ENCODE results near the gene RACK1. TPM values are rescaled to one million over a fixed set of nuclear protein-coding genes. Genes with fewer than 3 reads are reported as not detected.

The RACK1 gene
- total and polyA plus RNA-seq, 2 of the 13 experiments (the other 11 are each of a cell fraction or from before 2014, with no cell fraction given): 2,514 to 6,141 TPM

DNA sequence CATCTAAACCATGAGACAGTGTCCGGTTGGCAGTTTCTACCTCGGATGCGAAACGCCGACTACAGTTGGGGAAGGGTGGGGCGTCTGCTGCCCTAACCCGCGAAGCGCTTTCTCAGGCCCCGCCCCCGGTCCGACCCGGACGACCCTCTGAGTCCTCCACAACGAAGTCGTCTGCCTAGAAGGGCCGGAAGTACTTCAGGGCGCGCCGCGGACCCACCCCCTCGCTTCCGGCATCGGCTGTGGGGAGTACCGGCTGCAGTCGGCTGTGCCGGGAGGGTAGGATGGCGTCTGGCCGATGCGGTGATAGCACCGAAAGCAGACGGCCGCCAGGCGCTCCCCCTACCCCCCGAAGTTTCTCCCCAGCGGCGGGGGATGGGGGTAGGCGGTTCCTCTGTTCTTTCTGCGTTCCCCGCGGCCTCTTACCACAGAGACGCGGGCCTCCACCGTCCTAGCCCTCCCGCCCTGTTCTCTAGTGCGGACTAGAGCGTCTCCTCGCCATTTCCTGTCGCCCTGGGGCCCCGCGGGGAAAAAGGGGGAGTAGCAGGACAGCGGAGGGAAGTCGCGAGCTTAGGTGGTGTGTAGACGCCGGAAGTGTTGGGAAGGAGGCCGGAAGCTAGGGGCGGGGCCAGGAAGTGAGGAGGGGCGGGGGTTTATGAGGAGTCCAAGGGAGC, 20.5 kb downstream of the RACK1 start, which contains the start of gene TRIM41 (continued):
- TF ChIP-seq, protein P1, sequence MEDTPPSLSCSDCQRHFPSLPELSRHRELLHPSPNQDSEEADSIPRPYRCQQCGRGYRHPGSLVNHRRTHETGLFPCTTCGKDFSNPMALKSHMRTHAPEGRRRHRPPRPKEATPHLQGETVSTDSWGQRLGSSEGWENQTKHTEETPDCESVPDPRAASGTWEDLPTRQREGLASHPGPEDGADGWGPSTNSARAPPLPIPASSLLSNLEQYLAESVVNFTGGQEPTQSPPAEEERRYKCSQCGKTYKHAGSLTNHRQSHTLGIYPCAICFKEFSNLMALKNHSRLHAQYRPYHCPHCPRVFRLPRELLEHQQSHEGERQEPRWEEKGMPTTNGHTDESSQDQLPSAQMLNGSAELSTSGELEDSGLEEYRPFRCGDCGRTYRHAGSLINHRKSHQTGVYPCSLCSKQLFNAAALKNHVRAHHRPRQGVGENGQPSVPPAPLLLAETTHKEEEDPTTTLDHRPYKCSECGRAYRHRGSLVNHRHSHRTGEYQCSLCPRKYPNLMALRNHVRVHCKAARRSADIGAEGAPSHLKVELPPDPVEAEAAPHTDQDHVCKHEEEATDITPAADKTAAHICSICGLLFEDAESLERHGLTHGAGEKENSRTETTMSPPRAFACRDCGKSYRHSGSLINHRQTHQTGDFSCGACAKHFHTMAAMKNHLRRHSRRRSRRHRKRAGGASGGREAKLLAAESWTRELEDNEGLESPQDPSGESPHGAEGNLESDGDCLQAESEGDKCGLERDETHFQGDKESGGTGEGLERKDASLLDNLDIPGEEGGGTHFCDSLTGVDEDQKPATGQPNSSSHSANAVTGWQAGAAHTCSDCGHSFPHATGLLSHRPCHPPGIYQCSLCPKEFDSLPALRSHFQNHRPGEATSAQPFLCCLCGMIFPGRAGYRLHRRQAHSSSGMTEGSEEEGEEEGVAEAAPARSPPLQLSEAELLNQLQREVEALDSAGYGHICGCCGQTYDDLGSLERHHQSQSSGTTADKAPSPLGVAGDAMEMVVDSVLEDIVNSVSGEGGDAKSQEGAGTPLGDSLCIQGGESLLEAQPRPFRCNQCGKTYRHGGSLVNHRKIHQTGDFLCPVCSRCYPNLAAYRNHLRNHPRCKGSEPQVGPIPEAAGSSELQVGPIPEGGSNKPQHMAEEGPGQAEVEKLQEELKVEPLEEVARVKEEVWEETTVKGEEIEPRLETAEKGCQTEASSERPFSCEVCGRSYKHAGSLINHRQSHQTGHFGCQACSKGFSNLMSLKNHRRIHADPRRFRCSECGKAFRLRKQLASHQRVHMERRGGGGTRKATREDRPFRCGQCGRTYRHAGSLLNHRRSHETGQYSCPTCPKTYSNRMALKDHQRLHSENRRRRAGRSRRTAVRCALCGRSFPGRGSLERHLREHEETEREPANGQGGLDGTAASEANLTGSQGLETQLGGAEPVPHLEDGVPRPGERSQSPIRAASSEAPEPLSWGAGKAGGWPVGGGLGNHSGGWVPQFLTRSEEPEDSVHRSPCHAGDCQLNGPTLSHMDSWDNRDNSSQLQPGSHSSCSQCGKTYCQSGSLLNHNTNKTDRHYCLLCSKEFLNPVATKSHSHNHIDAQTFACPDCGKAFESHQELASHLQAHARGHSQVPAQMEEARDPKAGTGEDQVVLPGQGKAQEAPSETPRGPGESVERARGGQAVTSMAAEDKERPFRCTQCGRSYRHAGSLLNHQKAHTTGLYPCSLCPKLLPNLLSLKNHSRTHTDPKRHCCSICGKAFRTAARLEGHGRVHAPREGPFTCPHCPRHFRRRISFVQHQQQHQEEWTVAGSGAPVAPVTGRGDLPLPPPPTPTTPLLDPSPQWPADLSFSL (CRISPR knock-in tag; IDR thresholded peaks at IDR 0.05): no peak
- TF ChIP-seq KMT2B (CRISPR knock-in tag; IDR thresholded peaks at IDR 0.05) (peak; percentile 76), YEATS2 (CRISPR knock-in tag; IDR thresholded peaks at IDR 0.05; ENCODE audit: borderline replicate concordance) (peak; percentile 96), ZNF510 (CRISPR knock-in tag; IDR thresholded peaks at IDR 0.05; ENCODE audit: low read depth) (peak; percentile 59; the same call in 1 of the 2 replicates), CBX1 (IDR thresholded peaks at IDR 0.05; ENCODE audit: low read depth) (peak; percentile 90), PRPF4 (IDR thresholded peaks at IDR 0.05; ENCODE audit: low read depth, low read length, poor library complexity, severe bottlenecking) (no peak), ZNF567 (CRISPR knock-in tag; IDR thresholded peaks at IDR 0.05; ENCODE audit: borderline replicate concordance) (peak; percentile 91; the same call in 1 of the 2 replicates), ISL2 (CRISPR knock-in tag; IDR thresholded peaks at IDR 0.05) (0 out of 2 replicates have a peak, but pooled peaks have one; percentile 22), SSRP1 (CRISPR knock-in tag; IDR thresholded peaks at IDR 0.05) (no peak; the same call in 1 of the 2 replicates), ARNT2 (CRISPR knock-in tag; IDR thresholded peaks at IDR 0.05; ENCODE audit: low read depth) (peak; percentile 48; the same call in 1 of the 2 replicates), ZNF12 (CRISPR knock-in tag; IDR thresholded peaks at IDR 0.05) (peak; percentile 70), ZNF501 (CRISPR knock-in tag; IDR thresholded peaks at IDR 0.05) (peak; percentile 95)
- TF ChIP-seq, protein P2, sequence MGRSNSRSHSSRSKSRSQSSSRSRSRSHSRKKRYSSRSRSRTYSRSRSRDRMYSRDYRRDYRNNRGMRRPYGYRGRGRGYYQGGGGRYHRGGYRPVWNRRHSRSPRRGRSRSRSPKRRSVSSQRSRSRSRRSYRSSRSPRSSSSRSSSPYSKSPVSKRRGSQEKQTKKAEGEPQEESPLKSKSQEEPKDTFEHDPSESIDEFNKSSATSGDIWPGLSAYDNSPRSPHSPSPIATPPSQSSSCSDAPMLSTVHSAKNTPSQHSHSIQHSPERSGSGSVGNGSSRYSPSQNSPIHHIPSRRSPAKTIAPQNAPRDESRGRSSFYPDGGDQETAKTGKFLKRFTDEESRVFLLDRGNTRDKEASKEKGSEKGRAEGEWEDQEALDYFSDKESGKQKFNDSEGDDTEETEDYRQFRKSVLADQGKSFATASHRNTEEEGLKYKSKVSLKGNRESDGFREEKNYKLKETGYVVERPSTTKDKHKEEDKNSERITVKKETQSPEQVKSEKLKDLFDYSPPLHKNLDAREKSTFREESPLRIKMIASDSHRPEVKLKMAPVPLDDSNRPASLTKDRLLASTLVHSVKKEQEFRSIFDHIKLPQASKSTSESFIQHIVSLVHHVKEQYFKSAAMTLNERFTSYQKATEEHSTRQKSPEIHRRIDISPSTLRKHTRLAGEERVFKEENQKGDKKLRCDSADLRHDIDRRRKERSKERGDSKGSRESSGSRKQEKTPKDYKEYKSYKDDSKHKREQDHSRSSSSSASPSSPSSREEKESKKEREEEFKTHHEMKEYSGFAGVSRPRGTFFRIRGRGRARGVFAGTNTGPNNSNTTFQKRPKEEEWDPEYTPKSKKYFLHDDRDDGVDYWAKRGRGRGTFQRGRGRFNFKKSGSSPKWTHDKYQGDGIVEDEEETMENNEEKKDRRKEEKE (IDR thresholded peaks at IDR 0.05): no peak
- TF ChIP-seq, protein P3, sequence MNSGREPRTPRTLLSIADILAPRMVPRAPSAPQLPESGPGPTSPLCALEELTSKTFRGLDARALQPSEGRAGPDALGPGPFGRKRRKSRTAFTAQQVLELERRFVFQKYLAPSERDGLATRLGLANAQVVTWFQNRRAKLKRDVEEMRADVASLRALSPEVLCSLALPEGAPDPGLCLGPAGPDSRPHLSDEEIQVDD (CRISPR knock-in tag; IDR thresholded peaks at IDR 0.05; ENCODE audit: borderline replicate concordance): no peak
- TF ChIP-seq, protein P4, sequence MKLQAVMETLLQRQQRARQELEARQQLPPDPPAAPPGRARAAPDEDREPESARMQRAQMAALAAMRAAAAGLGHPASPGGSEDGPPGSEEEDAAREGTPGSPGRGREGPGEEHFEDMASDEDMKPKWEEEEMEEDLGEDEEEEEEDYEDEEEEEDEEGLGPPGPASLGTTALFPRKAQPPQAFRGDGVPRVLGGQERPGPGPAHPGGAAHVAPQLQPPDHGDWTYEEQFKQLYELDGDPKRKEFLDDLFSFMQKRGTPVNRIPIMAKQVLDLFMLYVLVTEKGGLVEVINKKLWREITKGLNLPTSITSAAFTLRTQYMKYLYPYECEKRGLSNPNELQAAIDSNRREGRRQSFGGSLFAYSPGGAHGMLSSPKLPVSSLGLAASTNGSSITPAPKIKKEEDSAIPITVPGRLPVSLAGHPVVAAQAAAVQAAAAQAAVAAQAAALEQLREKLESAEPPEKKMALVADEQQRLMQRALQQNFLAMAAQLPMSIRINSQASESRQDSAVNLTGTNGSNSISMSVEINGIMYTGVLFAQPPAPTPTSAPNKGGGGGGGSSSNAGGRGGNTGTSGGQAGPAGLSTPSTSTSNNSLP (IDR thresholded peaks at IDR 0.05; ENCODE audit: low read depth, low read length): 0 out of 2 replicates have a peak, but pooled peaks have one; percentile 22

All from HepG2 (cell line).